Naive thymus-derived CD4-positive, alpha-beta T cell (primary cell): ENCODE results near the gene SCYGR6. TPM values are rescaled to one million over a fixed set of nuclear protein-coding genes. Genes with fewer than 3 reads are reported as not detected.

Source experiments
- ATAC-seq: fragments of 150-1000 bp; cut with Tn5 transposase; 2 replicates; pipeline ENCODE4 v1.10.0; 2021; ENCODE audit warnings: mild to moderate bottlenecking, moderate library complexity
- CTCF ChIA-PET: fragments of 350-600 bp; sonication (Branson Sonifier 250); formaldehyde crosslinking; loops from one replicate; lab custom pipeline; 2021; ENCODE audit warnings: antibody characterized with exemption; lab: Charles Lee
- POLR2A ChIA-PET: fragments of 350-600 bp; sonication (Branson Sonifier 250); formaldehyde crosslinking; loops from one replicate; lab custom pipeline; 2021; ENCODE audit warnings: antibody characterized with exemption, inconsistent platforms; lab: Charles Lee
- DNase-seq, 9 donors: peaks; one replicate each; pipeline versions ENCODE4 v3.0.0 to v3.0.0-alpha.2; 2020 to 2022; ENCODE audit warnings: mixed read lengths in 1 of 9
- H3K27ac ChIP-seq: one replicate; pipeline ENCODE4 v1.7.0; 2013; ENCODE audit warnings: mild to moderate bottlenecking, low read depth, low read length, moderate library complexity
- H3K27me3 ChIP-seq, 2 donors: one replicate each; pipeline ENCODE4 v1.7.0; 2013; ENCODE audit warnings: low read length in 2 of 2, mild to moderate bottlenecking in 2 of 2, moderate library complexity in 2 of 2; ENCODE audit not compliant: control insufficient read depth in 2 of 2, insufficient read depth in 2 of 2
- H3K36me3 ChIP-seq, 3 experiments: 1 replicate in 2 of 3; 2 replicates in 1 of 3; pipeline ENCODE4 v1.7.0; 2013; ENCODE audit warnings: low read length in 3 of 3, mild to moderate bottlenecking in 3 of 3, moderate library complexity in 1 of 3; ENCODE audit not compliant: insufficient read depth in 3 of 3, control insufficient read depth in 2 of 3
- H3K4me1 ChIP-seq, 2 donors: one replicate each; pipeline ENCODE4 v1.7.0; 2013; ENCODE audit warnings: low read length in 2 of 2, mild to moderate bottlenecking in 2 of 2, moderate library complexity in 1 of 2; ENCODE audit not compliant: control insufficient read depth in 2 of 2, insufficient read depth in 2 of 2
- H3K4me3 ChIP-seq: 2 replicates; pipeline ENCODE4 v1.7.0; 2013; ENCODE audit warnings: mild to moderate bottlenecking, low read length
- H3K9me3 ChIP-seq, 3 experiments: 1 replicate in 2 of 3; 2 replicates in 1 of 3; pipeline ENCODE4 v1.7.0; 2013; ENCODE audit warnings: low read length in 3 of 3; ENCODE audit not compliant: control insufficient read depth in 2 of 3
- H3K27ac Mint-ChIP-seq, 9 donors: one replicate each; pipeline ENCODE4 v1.8.0; 2020 to 2022; ENCODE audit warnings: mixed read lengths in 9 of 9, mild to moderate bottlenecking in 8 of 9, moderate library complexity in 5 of 9, inconsistent platforms in 2 of 9
- H3K27me3 Mint-ChIP-seq, 5 donors: one replicate each; pipeline ENCODE4 v1.8.0; 2021 to 2022; ENCODE audit warnings: mixed read lengths in 5 of 5, mild to moderate bottlenecking in 1 of 5
- H3K36me3 Mint-ChIP-seq, 5 donors: one replicate each; pipeline ENCODE4 v1.8.0; 2020 to 2022; ENCODE audit warnings: mixed read lengths in 5 of 5, mild to moderate bottlenecking in 3 of 5, inconsistent platforms in 1 of 5
- H3K4me1 Mint-ChIP-seq, 7 donors: one replicate each; pipeline ENCODE4 v1.8.0; 2020 to 2022; ENCODE audit warnings: mixed read lengths in 7 of 7, mild to moderate bottlenecking in 3 of 7, inconsistent platforms in 1 of 7
- H3K4me3 Mint-ChIP-seq, 10 donors: one replicate each; pipeline ENCODE4 v1.8.0; 2020 to 2022; ENCODE audit warnings: mild to moderate bottlenecking in 10 of 10, mixed read lengths in 10 of 10, moderate library complexity in 6 of 10, inconsistent platforms in 2 of 10
- H3K9me3 Mint-ChIP-seq, 11 donors: one replicate each; pipeline ENCODE4 v1.8.0; 2020 to 2022; ENCODE audit warnings: mixed read lengths in 11 of 11, mild to moderate bottlenecking in 4 of 11, inconsistent platforms in 1 of 11, moderate library complexity in 1 of 11
- intact Hi-C, 2 donors: fragments of 100-400 bp; cut with micrococcal nuclease; formaldehyde crosslinking; loops; one replicate each; pipeline ENCODE4 v1.15.1; 2023
- polyA plus RNA-seq, 2 donors: library from polyadenylated mRNA; unstranded; fragments of 300-500 nt; fragmentation: Illumina TruSeq; gene quantifications; one replicate each; pipeline ENCODE4 v1.2.3, GENCODE V29; 2021
- total RNA-seq, 6 experiments: library from RNA in 5 of 6; stranded (reverse) in 5 of 6; gene quantifications; 1 replicate in 5 of 6; 2 replicates in 1 of 6; pipeline ENCODE4 v1.2.3 and lab custom pipeline; 2021 to 2026

The SCYGR6 gene
- total and polyA plus RNA-seq, 7 experiments from 2014 or later = not detected

DNA sequence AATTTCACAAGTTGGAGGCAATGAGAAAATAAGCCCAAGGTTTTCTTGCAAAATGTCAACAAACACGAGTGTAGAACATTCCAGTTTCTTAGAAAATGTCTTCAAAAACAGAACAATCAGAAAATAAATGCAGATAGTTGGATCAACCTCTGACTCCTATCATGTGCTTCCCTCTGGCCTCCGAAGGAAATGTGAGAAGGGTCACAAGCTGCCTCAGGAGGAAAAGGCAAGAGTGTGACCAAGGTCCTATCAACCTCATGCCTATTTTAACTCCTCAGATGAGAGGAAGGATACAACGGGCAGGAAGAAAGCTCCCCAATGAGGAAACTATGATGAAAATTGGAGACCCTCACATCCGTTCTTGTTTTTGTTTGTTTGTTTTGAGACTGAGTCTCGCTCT, 50.1 kb downstream of the SCYGR6 start:
- Mint-ChIP-seq H3K27ac (no peak overlapping the region), H3K27me3 (peaks cover 0 to 8% (median 6%) of the 10 kb centered on the region in 5 donors), H3K4me1 (peaks cover 0 to 2% (median 0%) of the 10 kb centered on the region in 7 donors), H3K4me3 (no peak overlapping the region), H3K9me3 (peaks cover 0 to 1% (median 0%) of the 10 kb centered on the region in 11 donors), H3K36me3 (no peaks in the 10 kb centered on the region)
- Histone ChIP-seq H3K9me3 (no peaks in the 10 kb centered on the region), H3K27ac (no peak overlapping the region), H3K4me3 (no peak overlapping the region), H3K4me1 (no peaks in the 10 kb centered on the region), H3K36me3 (no peaks in the 10 kb centered on the region), H3K27me3 (no peaks in the 10 kb centered on the region)
- ChIA-PET POLR2A (no interaction called here), CTCF (no interaction called here)
- DNase-seq = no peak
- no peak for ATAC-seq
- intact Hi-C loops = no loop called here

Other genes starting within 250 kb of the SCYGR6 start
- not detected for gene SCYGR2, start 125.9 kb downstream of the SCYGR6 start, total RNA-seq
- not detected for gene SCYGR2, start 125.9 kb downstream of the SCYGR6 start, polyA plus RNA-seq
- gene SCYGR3, start 109.9 kb downstream of the SCYGR6 start, total RNA-seq = not detected
- gene SCYGR3, start 109.9 kb downstream of the SCYGR6 start, polyA plus RNA-seq = not detected
- not detected for gene SCYGR4, start 107.3 kb downstream of the SCYGR6 start, total RNA-seq
- gene SCYGR4, start 107.3 kb downstream of the SCYGR6 start, polyA plus RNA-seq = not detected
- gene SCYGR5, start 58.0 kb downstream of the SCYGR6 start, total RNA-seq = not detected
- gene SCYGR5, start 58.0 kb downstream of the SCYGR6 start, polyA plus RNA-seq = not detected
- gene SLC19A3, start 6.7 kb downstream of the SCYGR6 start, total RNA-seq = not detected
- gene SLC19A3, start 6.7 kb downstream of the SCYGR6 start, polyA plus RNA-seq = not detected
- gene SCYGR7, start 3.6 kb upstream of the SCYGR6 start, total RNA-seq = not detected
- not detected for gene SCYGR7, start 3.6 kb upstream of the SCYGR6 start, polyA plus RNA-seq
- not detected for gene SCYGR8, start 21.1 kb upstream of the SCYGR6 start, total RNA-seq
- gene SCYGR8, start 21.1 kb upstream of the SCYGR6 start, polyA plus RNA-seq = not detected
- gene CCL20, start 89.1 kb upstream of the SCYGR6 start, total RNA-seq = 1 to 10 TPM in 2 of 5 experiments, under 1 TPM in 1, not detected in 2; 0.36 to 1.9 (median 1.4) TPM
- not detected for gene CCL20, start 89.1 kb upstream of the SCYGR6 start, polyA plus RNA-seq
- gene DAW1, start 146.9 kb upstream of the SCYGR6 start, total RNA-seq = not detected
- gene DAW1, start 146.9 kb upstream of the SCYGR6 start, polyA plus RNA-seq = not detected